ENCODE measurements around the gene MIER2. TPM values are rescaled to one million over a fixed set of nuclear protein-coding genes. Genes with fewer than 3 reads are reported as not detected.

MIER2 gene
- total and polyA plus RNA-seq, 4 donors = 2.7 to 4.1 (median 3.7) TPM

- 91% methylated on average over 8 of the region's 8 CpGs for WGBS
Measured at GRCh38 chr19:315811-316210, 28.8 kb downstream of the MIER2 start.

GRCh38 chr19:313988-314815 is 30.4 kb downstream of the MIER2 start:
- no peak overlapping the region for H3K27ac ChIP-seq (ENCODE audit: low read depth in 1 of 2, low read length in 2 of 2)
- DNase-seq (ENCODE audit: low spot score) = no peak
- H3K9me3 ChIP-seq (ENCODE audit: control insufficient read depth in 4 of 4, low read length in 3 of 4) = no peaks in the 10 kb centered on the region
- TF ChIP-seq JUND (IDR thresholded peaks at IDR 0.05) (no peak), GABPA (IDR thresholded peaks at IDR 0.05 in 1 of 2, conservative IDR thresholded peaks at IDR 0.05 in 1 of 2) (no peak), CTCF (IDR thresholded peaks at IDR 0.05; ENCODE audit: low read depth, low read length, missing input control) (no peak), ATF3 (IDR thresholded peaks at IDR 0.05) (no peak)
- WGBS = 95% methylated on average over 22 of the region's 22 CpGs
- no peaks in the 10 kb centered on the region for H3K4me1 ChIP-seq (ENCODE audit: control insufficient read depth in 4 of 4, insufficient read depth in 4 of 4, low read length in 3 of 4)
- H3K9ac ChIP-seq (ENCODE audit: low read depth in 1 of 2, low read length in 2 of 2) = no peak overlapping the region
- H3K36me3 ChIP-seq (ENCODE audit: control insufficient read depth in 4 of 4, insufficient read depth in 3 of 4, low read depth in 1 of 4, low read length in 3 of 4) = peaks cover 0 to 13% (median 5%) of the 10 kb centered on the region in 4 donors
- no peak overlapping the region for H3K4me3 ChIP-seq (ENCODE audit: low read depth in 1 of 3, low read length in 3 of 3)
- no peaks in the 10 kb centered on the region for H3K27me3 ChIP-seq (ENCODE audit: control insufficient read depth in 4 of 4, insufficient read depth in 4 of 4, low read length in 3 of 4)

More at GRCh38 chr19:315811-316210, 28.8 kb downstream of the MIER2 start:
- DNase-seq (ENCODE audit: low spot score) = no peak
- Histone ChIP-seq H3K9me3 (ENCODE audit: control insufficient read depth in 4 of 4, low read length in 3 of 4) (no peaks in the 10 kb centered on the region), H3K27ac (ENCODE audit: low read depth in 1 of 2, low read length in 2 of 2) (no peak overlapping the region), H3K36me3 (ENCODE audit: control insufficient read depth in 4 of 4, insufficient read depth in 3 of 4, low read depth in 1 of 4, low read length in 3 of 4) (peaks cover 0 to 15% (median 5%) of the 10 kb centered on the region in 4 donors), H3K4me1 (ENCODE audit: control insufficient read depth in 4 of 4, insufficient read depth in 4 of 4, low read length in 3 of 4) (no peaks in the 10 kb centered on the region), H3K4me3 (ENCODE audit: low read depth in 1 of 3, low read length in 3 of 3) (no peak overlapping the region), H3K27me3 (ENCODE audit: control insufficient read depth in 4 of 4, insufficient read depth in 4 of 4, low read length in 3 of 4) (no peaks in the 10 kb centered on the region), H3K9ac (ENCODE audit: low read depth in 1 of 2, low read length in 2 of 2) (no peak overlapping the region)
- no peak for TF ChIP-seq CTCF (IDR thresholded peaks at IDR 0.05; ENCODE audit: low read depth, low read length, missing input control)
- no peak for TF ChIP-seq FOXA2 (IDR thresholded peaks at IDR 0.05)
- no peak for TF ChIP-seq ZBTB33 (IDR thresholded peaks at IDR 0.05)
- no peak for TF ChIP-seq RXRA (IDR thresholded peaks at IDR 0.05)
- TF ChIP-seq HNF4A (conservative IDR thresholded peaks at IDR 0.05) = no peak
- no peak for TF ChIP-seq HNF4G (IDR thresholded peaks at IDR 0.05)

Data from liver (tissue), 9 donors.